PFSK-1 (cell line): Measurements from ENCODE around the gene NOP16.

Experiments
- FOXP2 ChIP-seq: optimal IDR thresholded peaks from 2 replicates; pipeline ENCODE3; 2011; ENCODE audit warnings: borderline replicate concordance, control low read depth, inconsistent platforms; ENCODE audit not compliant: insufficient read depth; ENCODE audit errors: extremely low read length, extremely low read depth
- POLR2AphosphoS5 ChIP-seq: IDR thresholded peaks from 2 replicates; pipeline ENCODE4 v1.6.1; 2012; ENCODE audit warnings: low read depth, mild to moderate bottlenecking, control low read depth, low read length, moderate library complexity
- SIN3A ChIP-seq: IDR thresholded peaks from 2 replicates; pipeline ENCODE4 v1.6.1; 2012; ENCODE audit warnings: mild to moderate bottlenecking, low read length, moderate library complexity, borderline replicate concordance; ENCODE audit not compliant: insufficient read depth
- TAF1 ChIP-seq: IDR thresholded peaks from 2 replicates; pipeline ENCODE4 v1.6.1; 2012; ENCODE audit warnings: low read length, control low read depth, borderline replicate concordance; ENCODE audit not compliant: insufficient read depth
- TF ChIP-seq, protein P1 (sequence below), 2 experiments: IDR thresholded peaks; 2 replicates each; pipeline versions ENCODE4 v1.6.1 to v1.8.0; 2011 to 2012; ENCODE audit warnings: low read depth in 2 of 2, low read length in 2 of 2, control low read depth in 1 of 2, inconsistent platforms in 1 of 2, mild to moderate bottlenecking in 1 of 2, moderate library complexity in 1 of 2; ENCODE audit not compliant: insufficient read depth in 1 of 2

NOP16 gene

DNA sequence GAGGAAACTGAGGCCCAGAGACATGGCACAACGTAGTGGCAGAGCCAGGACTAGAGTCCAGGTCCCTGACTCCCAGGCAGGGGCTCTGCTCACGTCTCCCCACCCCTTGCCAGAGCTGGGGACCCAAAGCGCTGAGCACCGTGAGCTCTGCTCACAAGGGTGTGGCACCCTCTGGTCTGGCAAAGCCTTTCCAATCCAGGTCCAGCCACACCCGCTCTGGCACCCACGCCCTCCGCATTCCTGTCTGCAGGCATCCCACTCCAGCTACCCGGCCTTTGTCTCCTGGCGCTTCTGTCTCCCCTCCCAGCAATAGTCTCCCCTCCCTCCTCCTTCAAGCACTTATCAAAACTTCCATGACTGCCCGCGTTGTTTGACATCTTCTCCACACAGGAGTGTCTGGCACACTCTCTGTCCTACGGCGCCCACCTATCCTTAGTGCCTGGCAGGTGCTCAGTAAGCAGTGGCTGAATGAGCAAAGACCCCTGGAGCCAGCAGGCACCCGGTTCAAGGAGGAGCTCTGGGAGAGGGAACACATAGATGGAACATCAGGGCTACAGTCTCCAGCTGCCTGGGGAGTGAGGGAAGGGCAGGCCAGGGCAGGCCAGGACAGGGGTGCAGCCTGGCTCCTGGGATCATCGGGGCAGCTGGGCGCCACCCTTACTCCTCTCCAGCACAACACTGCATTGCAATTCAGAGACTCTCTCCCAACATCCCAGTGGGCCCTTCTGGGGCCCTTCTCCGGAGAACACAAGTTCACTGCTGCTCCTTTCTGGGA, 12.2 kb upstream of the NOP16 start:
- TF ChIP-seq SIN3A (no peak), FOXP2 (no peak), TAF1 (no peak), POLR2AphosphoS5 (no peak)
- TF ChIP-seq, protein P1, sequence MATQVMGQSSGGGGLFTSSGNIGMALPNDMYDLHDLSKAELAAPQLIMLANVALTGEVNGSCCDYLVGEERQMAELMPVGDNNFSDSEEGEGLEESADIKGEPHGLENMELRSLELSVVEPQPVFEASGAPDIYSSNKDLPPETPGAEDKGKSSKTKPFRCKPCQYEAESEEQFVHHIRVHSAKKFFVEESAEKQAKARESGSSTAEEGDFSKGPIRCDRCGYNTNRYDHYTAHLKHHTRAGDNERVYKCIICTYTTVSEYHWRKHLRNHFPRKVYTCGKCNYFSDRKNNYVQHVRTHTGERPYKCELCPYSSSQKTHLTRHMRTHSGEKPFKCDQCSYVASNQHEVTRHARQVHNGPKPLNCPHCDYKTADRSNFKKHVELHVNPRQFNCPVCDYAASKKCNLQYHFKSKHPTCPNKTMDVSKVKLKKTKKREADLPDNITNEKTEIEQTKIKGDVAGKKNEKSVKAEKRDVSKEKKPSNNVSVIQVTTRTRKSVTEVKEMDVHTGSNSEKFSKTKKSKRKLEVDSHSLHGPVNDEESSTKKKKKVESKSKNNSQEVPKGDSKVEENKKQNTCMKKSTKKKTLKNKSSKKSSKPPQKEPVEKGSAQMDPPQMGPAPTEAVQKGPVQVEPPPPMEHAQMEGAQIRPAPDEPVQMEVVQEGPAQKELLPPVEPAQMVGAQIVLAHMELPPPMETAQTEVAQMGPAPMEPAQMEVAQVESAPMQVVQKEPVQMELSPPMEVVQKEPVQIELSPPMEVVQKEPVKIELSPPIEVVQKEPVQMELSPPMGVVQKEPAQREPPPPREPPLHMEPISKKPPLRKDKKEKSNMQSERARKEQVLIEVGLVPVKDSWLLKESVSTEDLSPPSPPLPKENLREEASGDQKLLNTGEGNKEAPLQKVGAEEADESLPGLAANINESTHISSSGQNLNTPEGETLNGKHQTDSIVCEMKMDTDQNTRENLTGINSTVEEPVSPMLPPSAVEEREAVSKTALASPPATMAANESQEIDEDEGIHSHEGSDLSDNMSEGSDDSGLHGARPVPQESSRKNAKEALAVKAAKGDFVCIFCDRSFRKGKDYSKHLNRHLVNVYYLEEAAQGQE (IDR thresholded peaks at IDR 0.05; ENCODE audit: insufficient read depth in 1 of 2, low read depth in 2 of 2, low read length in 2 of 2): no peak

DNA sequence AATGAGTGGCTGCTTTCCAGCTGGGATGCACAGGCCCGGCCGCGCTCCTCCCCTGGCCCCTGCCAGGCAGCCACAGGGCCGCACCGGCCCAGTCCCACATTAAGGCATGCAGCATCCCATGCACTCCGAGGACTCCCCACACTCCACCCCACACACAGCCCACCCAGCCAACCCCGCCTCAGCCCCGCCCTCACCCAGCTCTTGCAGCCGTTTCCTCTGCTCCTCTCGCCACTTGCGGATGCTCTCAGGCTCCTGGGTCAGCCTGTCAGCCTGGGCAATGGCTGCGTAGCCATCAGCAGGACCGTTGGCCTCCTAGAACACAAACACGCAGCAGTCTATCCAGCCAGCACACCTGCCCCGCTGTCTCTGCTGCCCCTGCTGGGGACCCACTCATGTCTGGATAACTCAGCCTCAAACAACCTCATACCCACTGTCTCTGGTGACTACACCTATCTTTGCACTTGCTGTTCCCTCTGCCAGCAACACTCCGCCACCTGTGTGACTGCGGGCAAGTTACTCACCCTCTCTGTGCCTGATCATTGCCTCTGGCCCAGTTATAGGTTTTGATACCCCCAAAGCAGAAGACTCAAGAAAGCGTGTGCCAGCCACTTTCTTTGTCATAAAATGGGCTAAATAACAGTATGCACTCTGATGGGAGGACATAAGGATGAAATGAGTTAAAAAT, 9.5 kb upstream of the NOP16 start:
- TF ChIP-seq, protein P1 (IDR thresholded peaks at IDR 0.05; ENCODE audit: insufficient read depth in 1 of 2, low read depth in 2 of 2, low read length in 2 of 2): no peak
- TF ChIP-seq POLR2AphosphoS5: no peak
- no peak for TF ChIP-seq TAF1
- no peak for TF ChIP-seq FOXP2
- TF ChIP-seq SIN3A: no peak

DNA sequence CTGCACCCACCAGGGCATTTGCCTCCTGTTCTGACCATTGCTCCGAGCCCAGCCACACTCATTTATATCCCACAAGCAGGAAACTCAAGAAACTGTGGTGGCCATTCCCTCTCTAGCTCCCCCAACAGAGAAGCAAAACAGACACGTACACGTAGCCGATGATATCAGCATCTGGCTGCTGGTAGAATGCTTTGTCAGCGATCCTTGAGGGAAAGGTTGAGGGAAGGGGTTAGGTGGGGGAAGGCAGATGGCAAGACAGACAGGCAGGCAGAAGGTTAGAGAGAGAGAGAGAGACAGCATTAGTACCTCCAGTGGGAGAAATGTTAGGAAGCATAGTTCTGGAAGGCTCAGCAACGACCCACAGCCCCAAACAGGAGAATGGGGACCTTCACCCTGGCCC, 7.9 kb upstream of the NOP16 start:
- TF ChIP-seq SIN3A (no peak), TAF1 (no peak), POLR2AphosphoS5 (no peak), FOXP2 (no peak)
- TF ChIP-seq, protein P1 (IDR thresholded peaks at IDR 0.05; ENCODE audit: insufficient read depth in 1 of 2, low read depth in 2 of 2, low read length in 2 of 2): no peak

DNA sequence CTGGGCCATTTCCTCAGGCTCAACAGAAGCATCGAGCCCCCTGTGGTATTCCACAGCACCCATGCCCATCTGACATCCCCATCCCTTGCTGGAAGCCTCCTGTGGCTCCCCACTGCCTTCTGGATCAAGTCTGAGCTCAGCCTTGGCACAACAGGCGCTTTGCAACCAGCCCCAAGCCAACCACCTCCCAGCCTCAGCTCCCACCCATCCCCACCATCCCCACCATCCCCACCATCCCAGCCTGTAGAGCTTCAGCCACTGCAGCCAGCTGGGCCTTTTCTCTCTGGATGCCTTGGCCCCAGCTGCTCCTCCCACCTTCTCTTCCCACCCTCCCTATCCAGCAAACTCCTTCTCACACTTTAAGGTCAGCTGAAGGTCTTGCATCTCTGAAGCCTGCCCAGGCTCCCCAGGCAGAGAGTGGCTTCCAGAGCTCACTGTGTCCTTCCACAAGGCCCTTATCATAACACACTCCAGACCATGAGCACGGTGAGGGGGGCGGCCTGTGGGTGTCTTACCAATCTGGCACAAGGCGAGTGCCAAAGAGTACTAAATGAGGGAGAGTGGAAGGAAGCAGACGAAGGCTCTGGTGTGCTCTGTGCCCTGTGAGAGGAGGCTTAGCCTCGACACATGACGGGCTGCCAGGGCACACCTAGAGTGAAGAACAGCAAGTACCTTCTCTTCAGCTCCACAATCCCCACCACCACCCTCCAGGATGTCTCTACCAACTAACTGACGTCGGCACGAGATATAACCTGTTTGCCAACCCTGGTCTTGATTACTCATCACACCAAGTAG, 6.7 kb upstream of the NOP16 start:
- TF ChIP-seq SIN3A: no peak
- TF ChIP-seq, protein P1 (IDR thresholded peaks at IDR 0.05; ENCODE audit: insufficient read depth in 1 of 2, low read depth in 2 of 2, low read length in 2 of 2): no peak
